T-helper 1 cell treated with Interleukin-12 subunit alpha and Interleukin-12 subunit beta and Interleukin-4 antibody, amounts not matched to agents 30 ng/mL and 1 ng/mL, for 36 hours (primary cell): ENCODE measurements around the gene UPB1. TPM values are rescaled to one million over a fixed set of nuclear protein-coding genes. Genes with fewer than 3 reads are reported as not detected.

ENCODE experiments used
- intact Hi-C: fragments of 100-400 bp; cut with micrococcal nuclease; formaldehyde crosslinking; loops from one replicate; pipeline ENCODE4 v1.15.1; 2024
- total RNA-seq: library from RNA; stranded (reverse); gene quantifications from 2 replicates; pipeline ENCODE4 v1.2.3, GENCODE V29; 2022

The UPB1 gene
- total RNA-seq, 1 donor from 2014 or later = 0.34 TPM

DNA sequence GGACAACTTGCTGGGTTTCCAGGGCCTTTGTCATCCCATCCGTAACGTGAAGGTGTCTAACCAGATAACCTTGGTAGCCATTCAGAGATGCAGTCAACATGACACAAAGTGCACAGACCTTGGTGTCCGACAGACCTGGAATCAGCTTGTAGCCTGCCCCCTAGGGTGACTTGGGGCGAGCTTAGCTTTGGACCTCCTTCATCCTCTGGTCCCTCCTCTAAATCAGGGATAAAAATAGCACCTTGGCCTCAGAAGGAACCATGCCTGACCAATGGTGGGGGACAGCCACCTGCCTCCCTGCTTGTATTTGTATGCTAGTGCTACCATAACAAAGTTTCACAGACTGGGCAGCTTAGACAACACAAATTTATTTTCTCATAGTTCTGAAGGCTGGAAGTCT is 64.3 kb downstream of the UPB1 start:
- intact Hi-C loops = loop anchor here (1.0 to 5.0 kb wide), 4 partner anchors 11 to 792 kb away; partner anchors contain the start of genes CHCHD10, SGSM1 and SLC2A11

DNA sequence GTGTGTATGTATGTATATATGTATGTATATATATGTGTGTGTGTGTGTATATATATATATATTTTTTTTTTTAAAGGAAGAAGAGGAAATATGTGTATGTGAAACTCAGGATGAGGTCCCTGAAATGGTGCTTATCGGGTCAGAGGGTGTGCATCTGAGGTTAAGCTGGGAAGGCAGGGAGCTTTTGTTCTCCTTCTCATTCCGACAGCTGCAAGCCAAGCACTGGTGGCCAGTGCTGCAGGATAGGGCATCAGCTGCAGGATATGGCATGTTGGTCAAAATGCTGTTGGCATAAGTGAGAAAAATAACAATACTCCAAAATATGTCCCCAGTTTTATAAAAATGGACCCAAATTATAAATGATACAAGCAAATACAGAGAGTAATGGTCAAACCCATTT is 68.1 kb downstream of the UPB1 start:
- intact Hi-C loops = no loop called here

DNA sequence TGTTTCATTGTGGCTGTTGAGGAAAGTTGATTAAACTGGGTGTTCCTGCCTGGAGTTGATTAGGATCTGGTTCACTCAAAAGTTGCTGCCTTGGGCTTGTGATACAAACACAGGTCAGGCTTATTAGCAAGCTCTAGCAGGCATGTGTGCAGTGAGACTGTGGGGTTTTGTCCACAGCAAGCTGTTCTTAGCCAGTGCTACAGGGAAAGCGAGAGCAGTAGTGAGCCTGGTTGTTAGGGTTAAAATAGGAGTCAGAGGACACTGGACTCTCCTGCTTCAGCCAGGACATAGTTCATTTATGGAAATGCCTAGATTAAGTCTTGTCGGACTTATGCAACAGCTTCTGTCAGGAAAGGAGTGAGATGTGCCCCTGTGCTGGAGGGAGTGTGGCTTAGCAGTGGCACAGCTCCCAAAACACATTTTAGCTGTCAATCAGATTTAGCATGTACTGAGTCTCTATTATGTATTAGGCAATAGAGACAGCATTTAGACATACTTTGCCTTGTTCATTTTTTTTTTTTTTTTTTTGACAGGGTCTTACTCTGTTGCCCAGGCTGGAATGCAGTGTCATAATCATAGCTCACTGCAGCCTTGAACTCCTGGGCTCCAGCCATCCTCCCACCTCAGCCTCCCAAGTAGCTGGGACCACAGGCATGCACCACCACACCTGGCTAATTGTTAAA is 69.4 kb downstream of the UPB1 start:
- intact Hi-C loops = no loop called here

DNA sequence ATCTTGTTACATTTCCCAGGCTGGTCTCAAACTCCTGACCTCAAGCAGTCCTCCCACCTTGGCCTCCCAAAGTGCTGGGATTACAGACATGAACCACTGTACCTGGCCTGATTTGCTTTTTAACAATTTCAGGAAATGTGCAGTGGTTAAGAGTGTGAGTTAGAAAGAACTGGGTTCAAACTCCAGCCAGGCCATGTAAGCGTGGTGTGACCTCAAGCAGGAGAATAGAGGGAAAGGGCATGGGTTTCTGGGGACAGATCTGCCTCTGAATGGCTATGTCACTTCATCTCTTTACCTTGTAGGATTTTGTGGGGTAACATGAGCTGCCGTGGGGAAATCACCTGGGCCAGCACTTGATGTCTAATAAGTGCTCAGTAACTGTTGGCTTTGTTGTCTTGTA is 69.9 kb downstream of the UPB1 start:
- intact Hi-C loops = no loop called here

DNA sequence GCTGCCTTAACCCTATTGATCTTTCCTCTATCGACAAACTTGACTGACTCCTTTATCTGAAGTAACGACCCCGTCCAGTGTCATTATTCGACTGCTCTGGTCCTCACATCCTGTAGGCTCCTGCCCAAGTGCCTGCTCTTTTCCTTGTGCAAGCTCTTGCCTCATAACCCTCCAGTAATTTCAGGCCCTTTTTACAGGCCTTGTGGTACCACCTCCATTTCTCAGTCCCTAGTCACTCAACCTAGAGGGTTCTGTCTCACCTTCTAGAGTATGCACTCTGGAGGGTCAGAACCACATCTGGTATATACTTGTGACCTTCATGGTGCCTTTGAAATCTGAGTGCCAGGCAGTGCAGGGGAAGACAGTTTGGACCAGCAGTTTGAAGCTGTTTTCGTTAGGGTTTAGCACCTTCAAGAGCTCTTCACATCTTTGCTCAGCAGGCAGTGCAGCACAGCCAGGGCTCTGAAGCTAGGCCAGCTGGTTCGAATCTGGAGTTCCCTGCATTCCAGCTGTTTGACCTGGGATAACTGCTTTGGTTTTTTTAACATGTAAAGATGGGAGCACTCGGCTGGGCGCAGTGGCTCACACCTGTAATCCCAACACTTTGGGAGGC is 71.9 kb downstream of the UPB1 start:
- intact Hi-C loops = no loop called here

DNA sequence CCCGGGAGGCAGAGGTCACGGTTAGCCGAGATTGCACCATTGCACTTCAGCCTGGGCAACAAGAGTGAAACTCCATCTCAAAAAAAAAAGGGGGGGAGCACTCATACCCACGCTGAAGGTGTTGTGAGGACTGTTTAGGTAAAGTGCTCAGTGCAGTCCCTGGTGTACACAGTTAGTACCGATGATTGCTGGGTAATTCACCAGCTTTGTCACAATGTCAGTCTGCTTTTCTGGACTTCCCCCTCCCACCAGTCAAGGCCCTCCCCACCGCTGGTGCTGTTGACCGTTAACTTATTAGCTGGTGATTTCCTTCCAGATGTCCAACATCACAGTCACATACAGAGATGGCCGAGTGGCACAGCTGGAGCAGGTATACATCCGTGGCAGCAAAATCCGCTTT is 72.5 kb downstream of the UPB1 start:
- intact Hi-C loops = no loop called here

DNA sequence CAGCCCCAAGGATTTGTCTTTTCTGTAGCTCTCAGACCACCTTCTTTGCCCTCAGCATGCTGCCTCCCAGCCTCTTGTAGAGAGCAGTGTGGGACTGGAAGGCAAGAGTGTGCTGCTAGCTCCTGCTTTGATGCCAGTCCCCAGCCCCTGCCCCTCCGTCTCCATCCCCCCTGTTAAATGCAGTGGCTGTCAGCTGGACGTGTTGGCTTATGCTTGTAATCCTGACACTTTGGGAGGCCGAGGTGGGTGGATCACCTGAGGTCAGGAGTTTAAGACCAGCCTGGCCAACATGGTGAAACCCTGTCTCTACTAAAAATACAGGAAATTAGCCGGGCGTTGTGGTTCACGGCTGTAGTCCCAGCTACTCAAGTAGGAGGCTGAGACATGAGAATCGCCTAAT is 76.1 kb downstream of the UPB1 start:
- intact Hi-C loops = no loop called here

DNA sequence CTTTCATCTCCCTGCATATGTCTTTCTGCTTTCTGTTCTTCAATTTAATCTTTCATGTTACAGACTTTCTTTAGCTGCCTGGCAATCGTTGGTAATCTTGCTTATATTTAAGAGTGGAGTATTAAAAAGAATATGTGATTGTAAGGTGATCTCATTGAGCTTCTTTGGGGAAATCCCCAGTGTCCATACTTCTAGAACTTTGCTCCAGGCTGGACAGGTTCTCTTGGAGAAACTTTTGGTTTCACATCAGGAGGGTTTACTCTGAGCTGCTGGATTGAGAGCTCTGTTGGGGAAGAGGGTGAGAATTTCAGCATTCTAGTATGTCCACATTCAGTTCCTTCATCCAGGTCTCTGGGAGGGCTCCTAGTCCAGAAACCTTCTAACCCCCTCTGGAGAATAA is 81.6 kb downstream of the UPB1 start:
- intact Hi-C loops = no loop called here

Other genes starting within 250 kb of the UPB1 start
- gene SPECC1L, start 224.5 kb upstream of the UPB1 start, total RNA-seq = 48.9 and 53.1 TPM in 2 replicates
- 19.7 and 22.2 TPM in 2 replicates for gene ADORA2A, start 67.7 kb upstream of the UPB1 start, total RNA-seq
- gene GUCD1, start 59.8 kb downstream of the UPB1 start, total RNA-seq = 128 and 144 TPM in 2 replicates
- 99.9 and 106 TPM in 2 replicates for gene SNRPD3, start 60.7 kb downstream of the UPB1 start, total RNA-seq
- 1.7 and 1.8 TPM in 2 replicates for gene LRRC75B, start 97.7 kb downstream of the UPB1 start, total RNA-seq
- 151 and 164 TPM in 2 replicates for gene GGT1, start 107.9 kb downstream of the UPB1 start, total RNA-seq